AG09319 (cell line): ENCODE results near the gene BTRC.

ENCODE experiments used
- DNase-seq: peaks from one replicate; pipeline ENCODE4 v3.0.0-alpha.2; 2010; ENCODE audit warnings: low read depth; ENCODE audit errors: extremely low read depth
- TF ChIP-seq, protein P1 (sequence below): IDR thresholded peaks from 2 replicates; pipeline ENCODE4 v1.5.1; 2011; ENCODE audit warnings: low read depth, mild to moderate bottlenecking, inconsistent platforms, low read length, moderate library complexity

Gene BTRC

DNA sequence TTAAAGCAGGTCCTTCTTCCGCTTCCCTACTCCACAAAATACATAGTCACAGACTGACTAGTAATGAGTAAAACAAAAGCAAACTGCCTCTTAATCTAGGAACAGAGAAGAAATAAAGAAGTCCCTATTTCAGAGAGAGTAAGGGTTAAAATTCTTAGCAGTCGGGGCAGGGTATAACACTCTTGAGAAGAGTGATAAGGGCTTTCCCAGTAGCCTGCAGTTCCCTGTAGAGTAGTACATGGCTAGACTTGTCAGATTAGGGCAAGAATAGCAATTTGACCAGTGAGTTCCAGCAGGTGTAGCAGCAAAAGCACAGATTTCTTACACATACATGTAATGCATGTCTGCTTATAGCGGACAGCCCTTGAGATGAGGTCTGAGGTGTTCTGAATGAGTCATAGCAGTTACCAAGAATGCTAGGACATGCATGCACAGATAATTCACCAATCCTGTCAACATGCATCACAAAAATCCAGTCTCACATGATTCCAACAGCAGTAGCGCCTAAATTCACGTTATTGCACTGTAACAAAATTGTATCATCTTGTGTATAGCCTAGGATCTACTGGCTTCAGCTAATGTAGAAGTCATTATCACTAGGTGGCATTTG, 40.7 kb downstream of the BTRC start:
- no peak for DNase-seq
- TF ChIP-seq, protein P1, sequence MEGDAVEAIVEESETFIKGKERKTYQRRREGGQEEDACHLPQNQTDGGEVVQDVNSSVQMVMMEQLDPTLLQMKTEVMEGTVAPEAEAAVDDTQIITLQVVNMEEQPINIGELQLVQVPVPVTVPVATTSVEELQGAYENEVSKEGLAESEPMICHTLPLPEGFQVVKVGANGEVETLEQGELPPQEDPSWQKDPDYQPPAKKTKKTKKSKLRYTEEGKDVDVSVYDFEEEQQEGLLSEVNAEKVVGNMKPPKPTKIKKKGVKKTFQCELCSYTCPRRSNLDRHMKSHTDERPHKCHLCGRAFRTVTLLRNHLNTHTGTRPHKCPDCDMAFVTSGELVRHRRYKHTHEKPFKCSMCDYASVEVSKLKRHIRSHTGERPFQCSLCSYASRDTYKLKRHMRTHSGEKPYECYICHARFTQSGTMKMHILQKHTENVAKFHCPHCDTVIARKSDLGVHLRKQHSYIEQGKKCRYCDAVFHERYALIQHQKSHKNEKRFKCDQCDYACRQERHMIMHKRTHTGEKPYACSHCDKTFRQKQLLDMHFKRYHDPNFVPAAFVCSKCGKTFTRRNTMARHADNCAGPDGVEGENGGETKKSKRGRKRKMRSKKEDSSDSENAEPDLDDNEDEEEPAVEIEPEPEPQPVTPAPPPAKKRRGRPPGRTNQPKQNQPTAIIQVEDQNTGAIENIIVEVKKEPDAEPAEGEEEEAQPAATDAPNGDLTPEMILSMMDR = no peak

DNA sequence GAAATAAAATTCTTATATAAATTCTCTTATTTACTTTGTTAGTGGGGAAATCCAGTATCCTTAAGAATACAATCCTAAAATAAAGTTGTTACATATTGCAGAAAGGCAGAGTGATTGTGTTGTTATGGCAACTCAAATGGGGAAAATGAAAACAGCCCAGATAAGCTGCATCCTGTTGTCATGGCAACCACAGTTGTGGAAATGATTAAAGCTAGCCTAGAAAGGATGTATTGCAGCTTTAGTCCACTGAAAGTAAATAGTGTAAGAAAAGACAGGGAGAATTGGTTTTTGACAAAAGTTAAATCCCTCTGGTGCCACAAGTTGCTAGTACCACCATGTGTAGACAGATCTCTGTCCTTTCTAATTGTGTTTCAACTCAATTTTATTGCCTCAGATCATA, 43.2 kb downstream of the BTRC start:
- TF ChIP-seq, protein P1 = no peak
- DNase-seq = peak; percentile 71

DNA sequence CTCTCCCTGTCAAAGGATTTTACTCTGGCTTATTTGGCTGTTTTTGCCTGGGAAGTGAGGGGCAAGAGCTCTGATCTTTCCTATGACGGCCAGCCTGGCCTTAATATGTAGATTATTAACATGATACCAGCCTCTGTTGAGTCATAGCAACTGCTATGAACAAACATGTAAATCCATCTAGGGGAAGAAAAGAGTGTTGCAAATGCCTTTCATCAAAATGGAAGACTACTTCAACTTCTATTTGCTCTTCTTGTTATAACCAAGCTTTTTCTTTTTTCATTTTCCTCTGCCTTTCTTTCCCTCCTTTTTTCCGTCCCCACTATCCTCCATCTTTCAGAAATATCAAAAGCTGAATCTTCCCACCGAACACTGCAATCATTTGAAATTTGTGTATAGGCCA, 46.6 kb downstream of the BTRC start:
- DNase-seq = no peak
- TF ChIP-seq, protein P1 = no peak

DNA sequence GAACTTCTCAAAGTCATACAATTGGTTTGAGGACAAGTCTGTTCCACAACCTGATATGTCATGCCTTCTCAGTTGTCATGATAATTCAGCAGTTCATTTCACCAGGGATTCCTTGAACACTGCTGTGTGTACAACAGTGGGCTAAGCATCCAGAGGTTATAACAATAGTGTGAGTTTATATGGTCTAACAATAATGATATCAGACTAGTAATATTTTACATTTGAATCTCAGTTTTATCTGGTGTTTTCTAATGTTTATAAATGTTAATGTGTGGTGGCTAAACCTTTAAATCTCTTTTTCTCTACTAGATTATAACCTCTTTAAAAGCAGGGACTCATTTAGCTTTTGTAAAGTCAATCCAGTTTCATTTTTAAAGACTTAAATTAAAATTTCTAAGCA, 48.7 kb downstream of the BTRC start:
- TF ChIP-seq, protein P1 = no peak
- no peak for DNase-seq

DNA sequence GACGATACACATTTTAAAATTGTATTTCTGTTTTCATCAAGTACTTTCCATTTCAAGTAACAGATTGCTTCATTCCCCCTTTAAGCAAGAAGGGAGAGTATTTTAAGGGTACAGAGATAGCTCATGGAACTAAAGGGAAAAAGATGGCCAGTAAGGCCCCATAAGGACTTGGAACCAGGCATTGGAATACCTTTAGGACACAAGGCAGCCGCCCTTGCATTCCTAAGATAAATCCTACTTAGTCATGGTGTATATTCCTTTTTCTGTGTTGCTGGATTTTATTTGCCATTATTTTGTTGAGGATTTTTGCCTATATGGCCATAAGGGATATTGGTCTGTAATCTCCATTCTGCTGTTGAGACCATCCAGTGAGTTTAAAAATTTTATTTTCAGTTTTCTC, 49.2 kb downstream of the BTRC start:
- DNase-seq = no peak
- TF ChIP-seq, protein P1 = no peak

DNA sequence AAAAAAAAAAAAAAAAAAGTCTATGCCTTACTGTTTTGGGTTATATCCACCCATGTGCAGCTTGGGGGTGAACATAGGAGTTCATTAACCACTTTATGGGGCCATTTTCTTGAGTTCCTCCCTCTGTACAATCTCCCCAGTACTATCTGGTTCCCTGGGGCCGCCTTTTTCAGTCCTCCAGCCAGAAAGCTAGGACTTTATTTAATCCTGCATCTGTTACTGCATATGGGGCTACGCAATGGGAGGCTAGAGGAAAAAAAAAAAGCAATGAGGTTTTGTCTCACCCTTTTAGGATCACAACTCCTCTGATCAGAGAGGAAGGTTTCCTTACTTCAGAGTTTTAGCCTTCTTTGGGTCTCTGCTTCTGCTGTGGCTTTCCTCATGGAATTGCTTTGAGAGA, 51.0 kb downstream of the BTRC start:
- DNase-seq = no peak
- TF ChIP-seq, protein P1 = no peak

DNA sequence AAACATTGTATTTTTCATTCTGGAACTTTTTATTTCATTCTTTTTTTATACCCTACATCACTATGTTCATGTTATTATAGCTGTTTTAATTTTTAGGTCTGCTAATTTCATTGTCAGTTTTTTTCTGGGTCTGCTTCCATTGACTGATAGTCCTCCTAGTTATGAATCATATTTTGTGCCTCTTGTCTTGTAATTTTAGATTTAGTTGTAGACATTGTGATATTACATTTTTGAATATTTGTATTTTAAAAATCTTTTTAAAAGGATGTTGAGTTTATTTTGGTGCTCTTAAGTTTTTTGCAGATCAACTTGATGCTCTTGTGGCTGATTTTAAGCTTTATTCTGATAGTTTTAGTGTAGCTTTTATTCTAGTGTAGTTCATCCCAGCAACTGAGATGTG, 57.6 kb downstream of the BTRC start:
- TF ChIP-seq, protein P1 = no peak
- DNase-seq = no peak
